HCT116 (cell line): Measurements from ENCODE around the gene COL4A3. TPM values are rescaled to one million over a fixed set of nuclear protein-coding genes. Genes with fewer than 3 reads are reported as not detected.

Experiments
- ATAC-seq: fragments of 200-7000 bp; cut with Tn5 transposase; 2 replicates; pipeline ENCODE4 v1.9.1; 2020; ENCODE audit warnings: mild to moderate bottlenecking, moderate library complexity
- BruUV-seq: library from RNA; stranded (reverse); fragments of 400-500 nt; replicated peaks from 2 replicates; lab custom pipeline; 2021; lab: Mats Ljungman, UMichigan
- CTCF ChIA-PET: fragments of 300-600 bp; sonication (Branson Sonifier 250); formaldehyde crosslinking; loops from one replicate; lab custom pipeline; 2021; ENCODE audit warnings: antibody characterized with exemption; lab: Charles Lee
- POLR2A ChIA-PET: fragments of 300-600, 350-600 bp; sonication (Branson Sonifier 250); formaldehyde crosslinking; loops from one replicate; lab custom pipeline; 2021; ENCODE audit warnings: antibody characterized with exemption; lab: Charles Lee
- RAD21 ChIA-PET, 2 experiments: fragments of 300-600 bp; sonication (Branson Sonifier 250); formaldehyde crosslinking; loops; one replicate each; lab custom pipeline; 2023; ENCODE audit warnings: low total read pairs in 2 of 2; ENCODE audit not compliant: uncharacterized antibody in 2 of 2, unreplicated experiment in 2 of 2, low non-redundant PET in 1 of 2; lab: Charles Lee
- DNase-seq: peaks from one replicate; pipeline ENCODE4 v3.0.0-alpha.2; 2010; ENCODE audit warnings: low read depth, low spot score
- H2AFZ ChIP-seq: fragments of 200-600 bp; shearing (Covaris generic), sonication (generic); 2 replicates; pipeline ENCODE4 v1.6.1; 2017; ENCODE audit warnings: low read depth, mixed run types, mixed read lengths, antibody characterized with exemption, low read length; ENCODE audit not compliant: poor library complexity, severe bottlenecking
- H3K27ac ChIP-seq: 2 replicates; pipeline ENCODE4 v1.5.1; 2012; ENCODE audit warnings: low read depth, low read length
- H3K27me3 ChIP-seq: fragments of 200-600 bp; sonication (generic); 2 replicates; pipeline ENCODE4 v1.6.1; 2016; ENCODE audit warnings: mixed run types, low read length, mixed read lengths; ENCODE audit not compliant: insufficient read depth
- H3K36me3 ChIP-seq, 2 experiments: fragments of 200-500 bp in 1 of 2; fragments of 200-600 bp in 1 of 2; sonication (Bioruptor generic) in 1 of 2; sonication (generic) in 1 of 2; 2 replicates each; pipeline versions ENCODE4 v1.5.1 to v1.6.1; 2014 to 2016; ENCODE audit warnings: low read length in 2 of 2, inconsistent platforms in 1 of 2, mixed read lengths in 1 of 2, mixed run types in 1 of 2; ENCODE audit not compliant: insufficient read depth in 2 of 2, control insufficient read depth in 1 of 2
- H3K4me1 ChIP-seq, 2 experiments: fragments of 200-600 bp in 1 of 2; sonication (generic) in 1 of 2; 2 replicates each; pipeline versions ENCODE4 v1.5.1 to v1.6.1; 2012 to 2017; ENCODE audit warnings: low read length in 2 of 2, inconsistent platforms in 1 of 2, mild to moderate bottlenecking in 1 of 2, mixed read lengths in 1 of 2, mixed run types in 1 of 2, moderate library complexity in 1 of 2; ENCODE audit not compliant: insufficient read depth in 2 of 2, control insufficient read depth in 1 of 2
- H3K4me2 ChIP-seq: fragments of 200-600 bp; sonication (generic); 2 replicates; pipeline ENCODE4 v1.6.1; 2017; ENCODE audit warnings: mixed run types, low read length, mixed read lengths
- H3K4me3 ChIP-seq, 2 experiments: fragments of 200-600 bp in 1 of 2; sonication (generic) in 1 of 2; replicated peaks in 1 of 2; 2 replicates each; pipeline ENCODE4 v1.5.1; 2011 to 2016; ENCODE audit warnings: low read length in 2 of 2, control low read depth in 1 of 2, low read depth in 1 of 2, mild to moderate bottlenecking in 1 of 2, mixed read lengths in 1 of 2, mixed run types in 1 of 2
- H3K79me2 ChIP-seq: fragments of 200-600 bp; sonication (generic); 2 replicates; pipeline ENCODE4 v1.6.1; 2017; ENCODE audit warnings: mild to moderate bottlenecking, mixed run types, low read length, moderate library complexity, mixed read lengths; ENCODE audit not compliant: insufficient read depth
- H3K9ac ChIP-seq: fragments of 200-600 bp; sonication (generic); 2 replicates; pipeline ENCODE4 v1.6.1; 2016; ENCODE audit warnings: low read length, mixed read lengths
- H3K9me2 ChIP-seq: fragments of 200-600 bp; sonication (generic), shearing (Covaris generic); 2 replicates; pipeline ENCODE4 v1.6.1; 2017; ENCODE audit warnings: mixed run types, mild to moderate bottlenecking, moderate library complexity; ENCODE audit not compliant: insufficient read depth
- H3K9me3 ChIP-seq, 2 experiments: fragments of 200-500 bp in 1 of 2; fragments of 200-600 bp in 1 of 2; sonication (Bioruptor generic) in 1 of 2; sonication (generic) in 1 of 2; 2 replicates each; pipeline ENCODE4 v1.6.1; 2014 to 2017; ENCODE audit warnings: low read length in 2 of 2, mixed read lengths in 2 of 2, inconsistent platforms in 1 of 2, low read depth in 1 of 2, mild to moderate bottlenecking in 1 of 2, mixed run types in 1 of 2, moderate library complexity in 1 of 2; ENCODE audit not compliant: control insufficient read depth in 1 of 2, insufficient read depth in 1 of 2
- H4K20me1 ChIP-seq: fragments of 200-600 bp; sonication (generic), shearing (Covaris generic); 2 replicates; pipeline ENCODE4 v1.6.1; 2017; ENCODE audit warnings: mixed run types, mild to moderate bottlenecking, moderate library complexity; ENCODE audit not compliant: insufficient read depth
- CBX3 ChIP-seq: IDR thresholded peaks from 2 replicates; pipeline ENCODE4 v1.6.1; 2012; ENCODE audit warnings: low read depth
- CEBPB ChIP-seq: IDR thresholded peaks from 2 replicates; pipeline ENCODE4 v1.6.1; 2012; ENCODE audit warnings: low read depth
- CTCF ChIP-seq, 3 experiments: fragments of 200-600 bp in 1 of 3; sonication (generic) in 1 of 3; IDR thresholded peaks in 2 of 3; conservative IDR thresholded peaks in 1 of 3; 2 replicates each; pipeline ENCODE4 v1.5.1; 2012 to 2017; ENCODE audit warnings: low read depth in 2 of 3, low read length in 2 of 3, antibody characterized with exemption in 1 of 3, borderline replicate concordance in 1 of 3, control low read depth in 1 of 3, mild to moderate bottlenecking in 1 of 3, mixed read lengths in 1 of 3, mixed run types in 1 of 3, moderate library complexity in 1 of 3; ENCODE audit not compliant: insufficient read depth in 1 of 3
- EGR1 ChIP-seq: IDR thresholded peaks from 2 replicates; pipeline ENCODE4 v1.6.1; 2012; ENCODE audit warnings: low read depth
- ELF1 ChIP-seq: IDR thresholded peaks from 2 replicates; pipeline ENCODE4 v1.6.1; 2012; ENCODE audit warnings: low read depth, borderline replicate concordance
- EZH2 ChIP-seq: fragments of 200-600 bp; sonication (generic); IDR thresholded peaks from 2 replicates; pipeline ENCODE4 v1.6.1; 2017; ENCODE audit warnings: antibody characterized with exemption, mixed run types
- EZH2phosphoT487 ChIP-seq: fragments of 200-600 bp; IDR thresholded peaks from 2 replicates; pipeline ENCODE4 v1.6.1; 2018; ENCODE audit warnings: antibody characterized with exemption, borderline replicate concordance
- FOSL1 ChIP-seq: IDR thresholded peaks from 2 replicates; pipeline ENCODE4 v1.6.1; 2012; ENCODE audit warnings: low read depth
- POLR2A ChIP-seq: IDR thresholded peaks from 2 replicates; pipeline ENCODE4 v1.7.0; 2011; ENCODE audit warnings: borderline replicate concordance; ENCODE audit not compliant: insufficient read depth, insufficient read length; ENCODE audit errors: extremely low read depth
- POLR2AphosphoS5 ChIP-seq: IDR thresholded peaks from 2 replicates; pipeline ENCODE4 v1.6.1; 2011; ENCODE audit warnings: mild to moderate bottlenecking, low read depth, low read length, moderate library complexity
- REST ChIP-seq: IDR thresholded peaks from 2 replicates; pipeline ENCODE4 v1.6.1; 2012; ENCODE audit warnings: low read depth
- SIN3A ChIP-seq: IDR thresholded peaks from 2 replicates; pipeline ENCODE4 v1.6.1; 2012; ENCODE audit warnings: low read depth
- SP1 ChIP-seq: IDR thresholded peaks from 2 replicates; pipeline ENCODE4 v1.6.1; 2012; ENCODE audit warnings: low read depth
- SRF ChIP-seq: IDR thresholded peaks from 2 replicates; pipeline ENCODE4 v1.6.1; 2012; ENCODE audit warnings: low read depth
- TCF7L2 ChIP-seq: IDR thresholded peaks from 2 replicates; pipeline ENCODE4 v1.7.0; 2011; ENCODE audit warnings: borderline replicate concordance, inconsistent platforms; ENCODE audit not compliant: insufficient read depth, insufficient read length; ENCODE audit errors: extremely low read depth
- YY1 ChIP-seq: IDR thresholded peaks from 2 replicates; pipeline ENCODE4 v1.6.1; 2011; ENCODE audit warnings: low read length, low read depth, moderate library complexity, mild to moderate bottlenecking; ENCODE audit not compliant: insufficient replicate concordance; ENCODE audit errors: extremely low read depth
- ZBTB33 ChIP-seq: IDR thresholded peaks from 2 replicates; pipeline ENCODE4 v1.6.1; 2011; ENCODE audit warnings: mild to moderate bottlenecking, low read length, moderate library complexity; ENCODE audit not compliant: insufficient replicate concordance; ENCODE audit errors: extremely low read depth
- ZFX ChIP-seq: fragments of 450-650 bp; IDR thresholded peaks from 2 replicates; pipeline ENCODE4 v1.6.1; 2017
- ZNF274 ChIP-seq: fragments of 200-500 bp; sonication (Bioruptor generic); IDR thresholded peaks from 2 replicates; pipeline ENCODE4 v1.6.1; 2014; ENCODE audit warnings: mild to moderate bottlenecking, low read depth, low read length, inconsistent platforms
- intact Hi-C: fragments of 100-400 bp; cut with micrococcal nuclease; formaldehyde crosslinking; loops from 2 replicates; pipeline ENCODE4 v1.10.0; 2022
- total RNA-seq: library from RNA; stranded (reverse); gene quantifications from one replicate; pipeline ENCODE4 v1.2.1, GENCODE V29; 2021; ENCODE audit not compliant: unreplicated experiment

The COL4A3 gene
- total RNA-seq, 1 experiment from 2014 or later, result 4.9 TPM

- Histone ChIP-seq H3K4me3 (no peak overlapping the region), H2AFZ (no peak overlapping the region), H3K9me2 (no peaks in the 10 kb centered on the region), H4K20me1 (no peaks in the 10 kb centered on the region), H3K27me3 (no peaks in the 10 kb centered on the region), H3K36me3 (no peaks in the 10 kb centered on the region), H3K27ac (no peak overlapping the region), H3K4me2 (no peak overlapping the region), H3K9ac (no peak overlapping the region), H3K4me1 (no peaks in the 10 kb centered on the region), H3K79me2 (no peaks in the 10 kb centered on the region), H3K9me3 (0 out of 4 replicates have a peak, but pooled peaks cover 0 to 4% of the 10 kb centered on the region in 2 experiments)
- ATAC-seq, result no peak
- CTCF ChIA-PET, result no interaction called here
- RAD21 ChIA-PET, result no interaction called here
- DNase-seq, result no peak
- BruUV-seq, result no TSS peak
- TF ChIP-seq ZFX, result no peak
- TF ChIP-seq ELF1, result no peak
- TF ChIP-seq SIN3A, result no peak
- TF ChIP-seq POLR2AphosphoS5, result no peak
- TF ChIP-seq EGR1, result no peak
- TF ChIP-seq SRF, result no peak
- TF ChIP-seq ZNF274, result no peak
- no peak for TF ChIP-seq EZH2
- TF ChIP-seq TCF7L2, result no peak
- TF ChIP-seq REST, result no peak
- TF ChIP-seq CTCF (IDR thresholded peaks at IDR 0.05 in 2 of 3, conservative IDR thresholded peaks at IDR 0.05 in 1 of 3; ENCODE audit: borderline replicate concordance in 1 of 3, insufficient read depth in 1 of 3, low read depth in 2 of 3, low read length in 2 of 3), result no peak
- TF ChIP-seq ZBTB33, result no peak
- no peak for TF ChIP-seq YY1
- TF ChIP-seq POLR2A, result no peak
- TF ChIP-seq SP1, result no peak
- TF ChIP-seq CBX3, result no peak
- no peak for TF ChIP-seq EZH2phosphoT487
- no peak for TF ChIP-seq CEBPB
- TF ChIP-seq FOSL1, result no peak
- POLR2A ChIA-PET, result no interaction called here
- intact Hi-C loops, result loop anchor here (5.0 kb wide), 1 partner anchor 611 kb away; no protein-coding TSS in a partner anchor
These were observed 18.0 kb upstream of the COL4A3 start for GRCh38 chr2:227146456-227146855.
